ENCODE results near the gene RNF213. TPM values are rescaled to one million over a fixed set of nuclear protein-coding genes. Genes with fewer than 3 reads are reported as not detected.

RNF213 gene
- total RNA-seq, 1 experiment from 2014 or later: 44.5 TPM

DNA sequence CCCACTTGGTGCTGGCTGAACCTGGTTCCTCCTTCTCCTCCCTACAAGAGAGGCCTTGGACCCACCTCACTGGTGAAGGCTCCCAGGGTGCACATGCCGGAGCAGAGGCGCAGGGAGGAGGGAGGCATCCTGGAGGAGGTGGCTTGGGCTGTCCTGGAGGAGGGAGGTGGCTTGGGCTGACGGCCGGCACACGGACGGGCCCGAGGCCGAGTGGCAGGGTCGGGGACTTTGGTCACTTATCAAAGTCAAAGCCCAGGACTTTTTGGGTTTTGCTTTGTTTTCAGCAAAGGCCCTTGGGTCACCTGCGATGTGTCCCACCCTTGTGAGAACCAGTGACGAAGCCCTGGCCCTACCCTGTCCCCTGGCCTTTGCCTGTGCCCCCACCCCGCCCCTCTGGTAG, 182.8 kb downstream of the RNF213 start:
- no peak overlapping the region for H3K4me3 ChIP-seq (replicated peaks in 1 of 2; ENCODE audit: low read depth in 1 of 2, low read length in 2 of 2)
- no peak for DNase-seq (ENCODE audit: low read depth, low spot score)
- ChIA-PET CTCF (no interaction called here), POLR2A (no interaction called here), RAD21 (ENCODE audit: low non-redundant PET in 1 of 2, low total read pairs in 2 of 2, uncharacterized antibody in 2 of 2, unreplicated experiment in 2 of 2) (no interaction called here)
- peaks cover 3% of the 10 kb centered on the region; the same call in 1 of the 2 replicates for H3K27me3 ChIP-seq (ENCODE audit: insufficient read depth, low read length)
- H3K9ac ChIP-seq (ENCODE audit: low read length): no peak overlapping the region
- no peaks in the 10 kb centered on the region for H3K36me3 ChIP-seq (ENCODE audit: control insufficient read depth in 1 of 2, insufficient read depth in 2 of 2, low read length in 2 of 2)
- peak; percentile 31; the same call in 1 of the 2 replicates for ATAC-seq
- no TSS peak for BruUV-seq (replicated peaks)
- H3K27ac ChIP-seq (ENCODE audit: low read depth, low read length): no peak overlapping the region
- intact Hi-C loops (cut with micrococcal nuclease): no loop called here
- H3K4me2 ChIP-seq (ENCODE audit: low read length): no peak overlapping the region
- H3K4me1 ChIP-seq (ENCODE audit: control insufficient read depth in 1 of 2, insufficient read depth in 2 of 2, low read length in 2 of 2): peaks cover 0 to 13% of the 10 kb centered on the region in 2 experiments; a peak in 1 of 4 replicates
- no peaks in the 10 kb centered on the region for H3K79me2 ChIP-seq (ENCODE audit: insufficient read depth, low read length)
- no peaks in the 10 kb centered on the region for H3K9me3 ChIP-seq (ENCODE audit: control insufficient read depth in 1 of 2, insufficient read depth in 1 of 2, low read depth in 1 of 2, low read length in 2 of 2)
- no peak for TF ChIP-seq CBX3 (IDR thresholded peaks at IDR 0.05; ENCODE audit: low read depth)
- TF ChIP-seq EZH2phosphoT487 (IDR thresholded peaks at IDR 0.05; ENCODE audit: borderline replicate concordance): no peak
- TF ChIP-seq, protein P1, sequence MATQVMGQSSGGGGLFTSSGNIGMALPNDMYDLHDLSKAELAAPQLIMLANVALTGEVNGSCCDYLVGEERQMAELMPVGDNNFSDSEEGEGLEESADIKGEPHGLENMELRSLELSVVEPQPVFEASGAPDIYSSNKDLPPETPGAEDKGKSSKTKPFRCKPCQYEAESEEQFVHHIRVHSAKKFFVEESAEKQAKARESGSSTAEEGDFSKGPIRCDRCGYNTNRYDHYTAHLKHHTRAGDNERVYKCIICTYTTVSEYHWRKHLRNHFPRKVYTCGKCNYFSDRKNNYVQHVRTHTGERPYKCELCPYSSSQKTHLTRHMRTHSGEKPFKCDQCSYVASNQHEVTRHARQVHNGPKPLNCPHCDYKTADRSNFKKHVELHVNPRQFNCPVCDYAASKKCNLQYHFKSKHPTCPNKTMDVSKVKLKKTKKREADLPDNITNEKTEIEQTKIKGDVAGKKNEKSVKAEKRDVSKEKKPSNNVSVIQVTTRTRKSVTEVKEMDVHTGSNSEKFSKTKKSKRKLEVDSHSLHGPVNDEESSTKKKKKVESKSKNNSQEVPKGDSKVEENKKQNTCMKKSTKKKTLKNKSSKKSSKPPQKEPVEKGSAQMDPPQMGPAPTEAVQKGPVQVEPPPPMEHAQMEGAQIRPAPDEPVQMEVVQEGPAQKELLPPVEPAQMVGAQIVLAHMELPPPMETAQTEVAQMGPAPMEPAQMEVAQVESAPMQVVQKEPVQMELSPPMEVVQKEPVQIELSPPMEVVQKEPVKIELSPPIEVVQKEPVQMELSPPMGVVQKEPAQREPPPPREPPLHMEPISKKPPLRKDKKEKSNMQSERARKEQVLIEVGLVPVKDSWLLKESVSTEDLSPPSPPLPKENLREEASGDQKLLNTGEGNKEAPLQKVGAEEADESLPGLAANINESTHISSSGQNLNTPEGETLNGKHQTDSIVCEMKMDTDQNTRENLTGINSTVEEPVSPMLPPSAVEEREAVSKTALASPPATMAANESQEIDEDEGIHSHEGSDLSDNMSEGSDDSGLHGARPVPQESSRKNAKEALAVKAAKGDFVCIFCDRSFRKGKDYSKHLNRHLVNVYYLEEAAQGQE (IDR thresholded peaks at IDR 0.05; ENCODE audit: low read depth): no peak
- TF ChIP-seq, protein P2, sequence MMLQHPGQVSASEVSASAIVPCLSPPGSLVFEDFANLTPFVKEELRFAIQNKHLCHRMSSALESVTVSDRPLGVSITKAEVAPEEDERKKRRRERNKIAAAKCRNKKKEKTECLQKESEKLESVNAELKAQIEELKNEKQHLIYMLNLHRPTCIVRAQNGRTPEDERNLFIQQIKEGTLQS (IDR thresholded peaks at IDR 0.05): no peak
- TF ChIP-seq SIN3A (IDR thresholded peaks at IDR 0.05; ENCODE audit: low read depth): no peak
- TF ChIP-seq, protein P3, sequence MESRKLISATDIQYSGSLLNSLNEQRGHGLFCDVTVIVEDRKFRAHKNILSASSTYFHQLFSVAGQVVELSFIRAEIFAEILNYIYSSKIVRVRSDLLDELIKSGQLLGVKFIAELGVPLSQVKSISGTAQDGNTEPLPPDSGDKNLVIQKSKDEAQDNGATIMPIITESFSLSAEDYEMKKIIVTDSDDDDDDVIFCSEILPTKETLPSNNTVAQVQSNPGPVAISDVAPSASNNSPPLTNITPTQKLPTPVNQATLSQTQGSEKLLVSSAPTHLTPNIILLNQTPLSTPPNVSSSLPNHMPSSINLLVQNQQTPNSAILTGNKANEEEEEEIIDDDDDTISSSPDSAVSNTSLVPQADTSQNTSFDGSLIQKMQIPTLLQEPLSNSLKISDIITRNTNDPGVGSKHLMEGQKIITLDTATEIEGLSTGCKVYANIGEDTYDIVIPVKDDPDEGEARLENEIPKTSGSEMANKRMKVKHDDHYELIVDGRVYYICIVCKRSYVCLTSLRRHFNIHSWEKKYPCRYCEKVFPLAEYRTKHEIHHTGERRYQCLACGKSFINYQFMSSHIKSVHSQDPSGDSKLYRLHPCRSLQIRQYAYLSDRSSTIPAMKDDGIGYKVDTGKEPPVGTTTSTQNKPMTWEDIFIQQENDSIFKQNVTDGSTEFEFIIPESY (IDR thresholded peaks at IDR 0.05; ENCODE audit: extremely low read depth, insufficient replicate concordance, low read length): no peak
- no peak for TF ChIP-seq YY1 (IDR thresholded peaks at IDR 0.05; ENCODE audit: extremely low read depth, insufficient replicate concordance, low read depth, low read length)
- TF ChIP-seq FOSL1 (IDR thresholded peaks at IDR 0.05; ENCODE audit: low read depth): no peak
- no peak for TF ChIP-seq EGR1 (IDR thresholded peaks at IDR 0.05; ENCODE audit: low read depth)
- no peaks in the 10 kb centered on the region for H3K9me2 ChIP-seq (ENCODE audit: insufficient read depth)
- no peaks in the 10 kb centered on the region for H4K20me1 ChIP-seq (ENCODE audit: insufficient read depth)
- no peak overlapping the region for H2AFZ ChIP-seq (ENCODE audit: low read depth, low read length, poor library complexity, severe bottlenecking)
